Liver (tissue), 3 donors: ENCODE results near the gene PROCA1.

Experiments
- ATF3 ChIP-seq: IDR thresholded peaks from 2 replicates; pipeline ENCODE4 v1.6.1; 2016; ENCODE audit warnings: antibody characterized with exemption
- JUND ChIP-seq, 2 donors: IDR thresholded peaks; 2 replicates each; pipeline ENCODE4 v1.6.1; 2016; ENCODE audit warnings: antibody characterized with exemption in 2 of 2
- RAD21 ChIP-seq, 2 donors: IDR thresholded peaks; 2 replicates each; pipeline ENCODE4 v1.6.1; 2016; ENCODE audit warnings: antibody characterized with exemption in 2 of 2, mild to moderate bottlenecking in 2 of 2
- SP1 ChIP-seq: IDR thresholded peaks from 2 replicates; pipeline ENCODE4 v1.6.1; 2018; ENCODE audit warnings: antibody characterized with exemption, mild to moderate bottlenecking
- TAF1 ChIP-seq: conservative IDR thresholded peaks from 2 replicates; pipeline ENCODE4 v1.6.1; 2016; ENCODE audit warnings: antibody characterized with exemption, mild to moderate bottlenecking
- TF ChIP-seq, protein P1 (sequence below): fragments of 150-350 bp; IDR thresholded peaks from 2 replicates; pipeline ENCODE4 v1.5.1; 2017; ENCODE audit warnings: improper control_type of control experiment, low read depth, low read length; ENCODE audit not compliant: missing input control
- TF ChIP-seq, protein P2 (sequence below): IDR thresholded peaks from 2 replicates; pipeline ENCODE4 v1.6.1; 2016; ENCODE audit warnings: antibody characterized with exemption
- donor health status: healthy.
- donor health status: healthy.

DNA sequence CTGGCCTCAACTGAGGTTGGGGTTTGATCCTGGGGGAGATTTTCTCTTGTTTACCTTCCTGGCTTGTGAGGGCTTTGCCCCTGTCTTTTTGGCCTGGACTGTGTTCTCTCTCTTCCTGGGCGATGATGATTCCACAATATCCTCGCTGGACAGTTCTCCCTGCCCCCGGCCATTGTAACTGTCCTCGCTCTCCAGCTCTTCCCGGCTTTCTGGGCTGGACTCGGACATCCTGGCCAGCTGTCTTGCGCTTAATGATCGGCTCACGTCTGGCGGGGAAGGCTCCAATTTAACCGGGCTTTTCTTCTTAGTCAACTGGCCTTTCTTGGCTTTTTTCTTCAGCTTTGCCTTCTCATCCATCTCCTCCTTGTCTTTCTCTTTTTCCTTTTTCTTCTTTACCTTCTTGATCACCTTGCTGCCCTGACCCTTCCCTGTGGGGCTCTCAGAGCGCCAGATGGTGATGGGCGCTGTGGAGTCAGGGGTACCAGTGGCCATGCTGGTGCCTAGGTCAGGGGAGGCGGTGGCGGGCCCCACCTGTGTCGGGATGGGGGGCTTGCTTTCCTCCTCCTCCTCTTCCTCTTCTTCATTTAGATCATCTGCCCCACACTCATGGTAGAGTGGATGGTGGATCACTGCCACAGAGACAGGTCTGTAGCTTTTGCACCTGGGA lies 8.0 kb downstream of the PROCA1 start:
- TF ChIP-seq SP1 (no peak), ATF3 (no peak), RAD21 (IDR thresholded peaks at IDR 0.05) (no peak), JUND (IDR thresholded peaks at IDR 0.05) (no peak), TAF1 (no peak)
- TF ChIP-seq, protein P1, sequence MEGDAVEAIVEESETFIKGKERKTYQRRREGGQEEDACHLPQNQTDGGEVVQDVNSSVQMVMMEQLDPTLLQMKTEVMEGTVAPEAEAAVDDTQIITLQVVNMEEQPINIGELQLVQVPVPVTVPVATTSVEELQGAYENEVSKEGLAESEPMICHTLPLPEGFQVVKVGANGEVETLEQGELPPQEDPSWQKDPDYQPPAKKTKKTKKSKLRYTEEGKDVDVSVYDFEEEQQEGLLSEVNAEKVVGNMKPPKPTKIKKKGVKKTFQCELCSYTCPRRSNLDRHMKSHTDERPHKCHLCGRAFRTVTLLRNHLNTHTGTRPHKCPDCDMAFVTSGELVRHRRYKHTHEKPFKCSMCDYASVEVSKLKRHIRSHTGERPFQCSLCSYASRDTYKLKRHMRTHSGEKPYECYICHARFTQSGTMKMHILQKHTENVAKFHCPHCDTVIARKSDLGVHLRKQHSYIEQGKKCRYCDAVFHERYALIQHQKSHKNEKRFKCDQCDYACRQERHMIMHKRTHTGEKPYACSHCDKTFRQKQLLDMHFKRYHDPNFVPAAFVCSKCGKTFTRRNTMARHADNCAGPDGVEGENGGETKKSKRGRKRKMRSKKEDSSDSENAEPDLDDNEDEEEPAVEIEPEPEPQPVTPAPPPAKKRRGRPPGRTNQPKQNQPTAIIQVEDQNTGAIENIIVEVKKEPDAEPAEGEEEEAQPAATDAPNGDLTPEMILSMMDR, result no peak
- TF ChIP-seq, protein P2, sequence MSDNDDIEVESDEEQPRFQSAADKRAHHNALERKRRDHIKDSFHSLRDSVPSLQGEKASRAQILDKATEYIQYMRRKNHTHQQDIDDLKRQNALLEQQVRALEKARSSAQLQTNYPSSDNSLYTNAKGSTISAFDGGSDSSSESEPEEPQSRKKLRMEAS, result no peak
